GM12873 (cell line): ENCODE data around the gene MFSD6L.

Experiments
- CTCF ChIP-seq: IDR thresholded peaks from 2 replicates; pipeline ENCODE4 v1.5.1; 2012; ENCODE audit warnings: low read depth, mild to moderate bottlenecking, moderate library complexity, low read length, control low read depth; ENCODE audit not compliant: insufficient read depth; ENCODE audit errors: missing control alignments

Gene MFSD6L

GRCh38 chr17:8797621-8798175 is 1.5 kb downstream of the MFSD6L start:
- TF ChIP-seq CTCF = no peak

DNA sequence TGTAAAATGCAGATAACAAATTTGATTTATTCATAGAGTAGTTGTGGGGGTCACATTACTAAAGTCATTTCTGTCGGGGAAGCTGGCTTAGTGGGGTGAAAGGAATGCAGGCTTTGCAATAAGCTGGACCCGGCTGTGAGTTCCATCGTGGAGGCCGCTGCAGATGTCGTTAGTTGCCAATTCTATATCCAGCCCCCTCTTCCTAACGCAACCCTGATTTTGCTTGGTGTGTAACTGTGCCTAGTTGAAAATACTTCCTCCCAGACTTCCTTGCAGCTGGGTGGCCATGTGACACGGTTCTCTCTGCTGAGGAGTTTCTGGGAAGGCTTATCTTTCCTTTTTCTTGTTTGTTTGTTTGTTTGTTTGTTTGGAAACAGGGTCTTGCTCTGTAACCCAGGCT is 4.5 kb downstream of the MFSD6L start:
- no peak for TF ChIP-seq CTCF

DNA sequence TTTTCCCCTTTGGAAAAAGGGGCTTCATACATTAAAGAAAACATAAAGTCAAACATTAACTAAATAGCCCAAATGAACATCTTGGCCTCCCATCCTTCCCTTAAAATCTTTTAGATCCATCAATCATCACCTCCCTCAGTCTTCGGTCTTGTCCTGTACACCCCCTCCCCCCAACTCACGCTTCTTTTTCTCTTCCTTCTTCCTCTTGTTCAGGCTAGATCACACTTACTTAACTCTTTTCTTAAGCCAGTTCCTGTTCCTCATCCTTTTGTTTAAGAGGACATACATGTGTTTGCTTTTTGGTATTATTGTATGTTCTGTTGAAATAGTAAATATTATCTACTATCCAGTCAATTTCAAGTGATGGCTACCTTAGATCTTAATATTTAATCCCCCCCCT is 5.5 kb downstream of the MFSD6L start:
- no peak for TF ChIP-seq CTCF

GRCh38 chr17:8792646-8793045 is 6.5 kb downstream of the MFSD6L start:
- no peak for TF ChIP-seq CTCF

DNA sequence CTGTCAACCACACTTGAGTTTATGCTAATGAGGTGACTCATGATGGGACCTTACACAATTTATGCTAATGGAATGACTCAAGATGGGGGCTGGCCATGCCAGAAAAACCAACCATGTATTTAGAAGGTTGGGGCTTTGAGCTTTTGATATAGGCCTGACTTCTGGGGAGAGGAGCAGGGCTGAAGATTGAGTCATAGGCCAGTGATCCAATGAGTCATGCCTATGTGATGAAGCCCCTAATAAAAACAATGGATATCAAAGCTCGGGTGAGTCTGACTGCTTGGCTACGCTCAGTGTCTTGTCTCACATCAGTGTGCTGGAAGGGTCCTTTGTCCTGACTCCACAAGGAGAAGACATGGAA is 7.3 kb downstream of the MFSD6L start:
- no peak for TF ChIP-seq CTCF

GRCh38 chr17:8791248-8791909 is 7.8 kb downstream of the MFSD6L start:
- peak; percentile 24 for TF ChIP-seq CTCF

DNA sequence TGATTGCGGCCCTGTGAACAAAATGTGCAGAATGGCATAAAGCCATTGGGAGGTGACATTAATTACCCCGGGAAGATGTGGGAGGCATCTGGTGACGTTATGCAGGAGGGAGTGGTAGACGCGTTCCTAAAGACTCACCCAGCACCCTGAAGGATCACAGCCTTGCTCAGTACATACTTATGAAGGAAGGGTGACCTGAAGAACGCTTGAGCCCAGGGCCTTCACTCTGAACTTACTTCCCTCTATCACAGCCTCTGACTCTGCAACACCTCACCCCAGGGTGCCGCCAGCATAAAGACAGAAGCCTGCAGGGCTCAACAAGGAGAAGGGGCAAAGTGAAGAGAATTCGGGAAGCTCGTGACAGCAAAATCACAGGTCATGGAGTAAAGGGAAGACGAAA is 9.4 kb downstream of the MFSD6L start:
- no peak for TF ChIP-seq CTCF
